BLaER1 (cell line): ENCODE data around the gene NINJ1.
A peak's percentile ranks its signal among the peaks of the same experiment; 100 is the strongest.

Experiments used
- H3K27ac ChIP-seq: shearing (Covaris generic); formaldehyde crosslinking; 2 replicates; pipeline ENCODE4 v1.8.1; 2022
- H3K27me3 ChIP-seq: shearing (Covaris generic); formaldehyde crosslinking; 2 replicates; pipeline ENCODE4 v1.8.1; 2022
- H3K36me3 ChIP-seq: shearing (Covaris generic); formaldehyde crosslinking; 2 replicates; pipeline ENCODE4 v1.8.1; 2022
- H3K4me1 ChIP-seq: shearing (Covaris generic); formaldehyde crosslinking; 2 replicates; pipeline ENCODE4 v1.8.1; 2022
- H3K4me2 ChIP-seq: shearing (Covaris generic); formaldehyde crosslinking; 2 replicates; pipeline ENCODE4 v1.8.1; 2022
- H3K4me3 ChIP-seq: shearing (Covaris generic); formaldehyde crosslinking; 2 replicates; pipeline ENCODE4 v1.8.1; 2022
- H3K9ac ChIP-seq: shearing (Covaris generic); formaldehyde crosslinking; 2 replicates; pipeline ENCODE4 v1.8.1; 2022
- H3K9me3 ChIP-seq: shearing (Covaris generic); formaldehyde crosslinking; 2 replicates; pipeline ENCODE4 v1.8.1; 2022
- H4K20me1 ChIP-seq: shearing (Covaris generic); formaldehyde crosslinking; 2 replicates; pipeline ENCODE4 v1.8.1; 2022
- Cebpa-rat ChIP-seq: shearing (Covaris generic); IDR thresholded peaks from 2 replicates; pipeline ENCODE4 v1.8.1; 2022

NINJ1 gene

DNA sequence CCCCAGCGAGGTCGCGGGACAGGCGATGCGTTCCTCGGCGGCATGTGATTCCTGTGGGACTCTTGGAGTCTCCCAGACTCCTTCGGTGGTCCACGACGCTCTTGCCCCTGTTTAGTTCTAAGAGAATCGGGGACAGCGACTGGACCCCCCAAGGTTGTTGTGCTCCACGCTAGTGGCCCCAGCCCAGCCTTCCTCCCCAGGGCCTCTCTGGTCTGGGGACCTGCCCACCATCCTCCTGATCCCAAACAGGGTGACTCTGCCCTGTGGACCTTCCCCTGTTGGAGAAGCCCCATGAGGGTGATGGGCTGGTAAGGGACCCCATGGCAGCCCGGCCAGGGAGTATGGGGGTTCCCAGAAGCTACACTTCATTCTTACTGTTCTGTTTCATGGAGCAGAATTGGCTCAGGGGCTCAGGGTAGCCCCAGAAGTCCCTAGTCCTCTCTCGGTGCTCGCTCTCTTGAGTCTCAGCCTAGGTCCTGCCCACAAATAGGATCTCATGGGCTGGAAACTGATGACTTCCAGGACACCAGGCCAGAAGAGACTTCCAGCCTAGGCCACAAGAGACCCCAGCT lies 37.2 kb downstream of the NINJ1 start:
- Histone ChIP-seq H3K4me1 (peaks cover 70% of the 10 kb centered on the region), H4K20me1 (peaks cover 34% of the 10 kb centered on the region), H3K9me3 (peaks cover 11% of the 10 kb centered on the region), H3K27me3 (no peaks in the 10 kb centered on the region), H3K36me3 (peaks cover 24% of the 10 kb centered on the region), H3K4me3 (peak overlapping the region; percentile 100), H3K27ac (peak overlapping the region; percentile 87), H3K9ac (peak overlapping the region; percentile 82), H3K4me2 (peak overlapping the region; percentile 100)
- TF ChIP-seq Cebpa-rat: no peak

- peak within 1 kb of the TSS; percentile 83 for H3K9ac ChIP-seq
- TF ChIP-seq Cebpa-rat: no peak
- H3K4me1 ChIP-seq: peaks cover 76% of the 10 kb centered on the region
- peak within 1 kb of the TSS; percentile 92 for H3K27ac ChIP-seq
- peaks cover 4% of the 10 kb centered on the region for H3K9me3 ChIP-seq
- H3K36me3 ChIP-seq: peaks cover 18% of the 10 kb centered on the region
- H3K4me3 ChIP-seq: peak within 1 kb of the TSS; percentile 100
- no peaks in the 10 kb centered on the region for H3K27me3 ChIP-seq
- H3K4me2 ChIP-seq: peak within 1 kb of the TSS; percentile 100
- H4K20me1 ChIP-seq: peaks cover 34% of the 10 kb centered on the region
Observed at GRCh38 chr9:93096131-93096802, 37.8 kb downstream of the NINJ1 start, which contains the start of gene CARD19. Gene CARD19, plus strand, starts transcription at chr9:93096217. Its CDS starts 129 bp downstream, at chr9:93096346.

- peak overlapping the region; percentile 81 for H3K4me2 ChIP-seq
- no peak for TF ChIP-seq Cebpa-rat
- peaks cover 10% of the 10 kb centered on the region; the same call in 1 of the 2 replicates for H3K36me3 ChIP-seq
- H3K4me1 ChIP-seq: peaks cover 84% of the 10 kb centered on the region
- H4K20me1 ChIP-seq: peaks cover 34% of the 10 kb centered on the region
- peak overlapping the region; percentile 100 for H3K4me3 ChIP-seq
- H3K27me3 ChIP-seq: no peaks in the 10 kb centered on the region
- H3K9ac ChIP-seq: peak overlapping the region; percentile 83
- no peaks in the 10 kb centered on the region for H3K9me3 ChIP-seq
- H3K27ac ChIP-seq: peak overlapping the region; percentile 92
Observed at GRCh38 chr9:93095205-93096130, 38.6 kb downstream of the NINJ1 start.

GRCh38 chr9:93094658-93095204 lies 39.3 kb downstream of the NINJ1 start:
- Histone ChIP-seq H3K4me2 (peak overlapping the region; percentile 81), H3K9ac (peak overlapping the region; percentile 83), H3K4me1 (peaks cover 85% of the 10 kb centered on the region), H3K4me3 (peak overlapping the region; percentile 66), H3K36me3 (0 out of 2 replicates have a peak, but pooled peaks cover 3% of the 10 kb centered on the region), H3K27ac (peak overlapping the region; percentile 92), H3K9me3 (no peaks in the 10 kb centered on the region), H3K27me3 (no peaks in the 10 kb centered on the region), H4K20me1 (peaks cover 26% of the 10 kb centered on the region)
- TF ChIP-seq Cebpa-rat: no peak

- Histone ChIP-seq H3K9me3 (no peaks in the 10 kb centered on the region), H3K27ac (peak overlapping the region; percentile 92), H4K20me1 (peaks cover 20% of the 10 kb centered on the region; the same call in 1 of the 2 replicates), H3K4me3 (no peak overlapping the region), H3K4me1 (peaks cover 85% of the 10 kb centered on the region), H3K4me2 (peak overlapping the region; percentile 81), H3K36me3 (no peaks in the 10 kb centered on the region), H3K9ac (peak overlapping the region; percentile 83; the same call in 1 of the 2 replicates), H3K27me3 (no peaks in the 10 kb centered on the region)
- no peak for TF ChIP-seq Cebpa-rat
Observed at GRCh38 chr9:93093877-93094657, 40.0 kb downstream of the NINJ1 start.

- H4K20me1 ChIP-seq: peaks cover 12% of the 10 kb centered on the region; the same call in 1 of the 2 replicates
- peak overlapping the region; percentile 47; the same call in 1 of the 2 replicates for H3K9ac ChIP-seq
- H3K27me3 ChIP-seq: no peaks in the 10 kb centered on the region
- TF ChIP-seq Cebpa-rat: no peak
- H3K9me3 ChIP-seq: no peaks in the 10 kb centered on the region
- no peak overlapping the region for H3K4me3 ChIP-seq
- H3K4me1 ChIP-seq: peaks cover 85% of the 10 kb centered on the region
- H3K27ac ChIP-seq: peak overlapping the region; percentile 92
- H3K36me3 ChIP-seq: no peaks in the 10 kb centered on the region
- H3K4me2 ChIP-seq: peak overlapping the region; percentile 81
Observed at GRCh38 chr9:93093127-93093876, 40.7 kb downstream of the NINJ1 start.

DNA sequence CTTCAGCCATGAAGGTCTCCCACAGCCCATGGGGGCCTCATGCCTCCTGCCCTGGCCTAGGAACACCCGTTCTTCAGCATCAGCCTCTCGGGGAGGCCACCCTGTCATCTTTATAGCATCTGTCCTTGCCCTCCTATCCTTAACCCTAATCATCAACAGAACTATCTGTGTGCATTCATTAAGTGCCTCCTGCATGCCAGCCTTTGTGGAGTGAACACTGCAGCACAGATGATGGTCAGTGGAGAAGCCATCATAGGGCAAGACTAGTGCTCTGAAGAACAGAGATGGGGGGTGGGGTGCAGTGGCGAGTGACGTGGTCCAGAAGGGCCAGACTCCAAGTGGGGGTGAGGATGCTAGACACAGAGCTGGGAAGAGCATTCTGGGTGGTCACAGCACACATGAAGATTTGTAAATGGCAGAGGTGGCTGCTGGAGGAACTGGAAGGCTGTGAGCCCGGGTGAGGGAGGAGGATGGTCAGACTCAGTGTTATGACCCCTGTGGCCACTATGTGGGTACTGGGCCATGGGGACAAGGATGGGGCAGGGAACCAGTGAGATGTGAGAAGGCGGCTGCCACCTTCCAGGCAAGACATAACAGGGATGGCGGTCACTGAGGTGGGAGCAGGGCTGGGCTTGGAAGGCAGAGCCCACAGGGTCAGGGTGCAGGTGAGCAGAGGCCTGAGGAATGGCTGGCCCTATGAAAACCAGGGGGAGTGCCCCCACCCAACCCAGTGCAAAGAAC lies 41.6 kb downstream of the NINJ1 start:
- no peak for TF ChIP-seq Cebpa-rat
- peaks cover 85% of the 10 kb centered on the region for H3K4me1 ChIP-seq
- H4K20me1 ChIP-seq: peaks cover 3% of the 10 kb centered on the region; the same call in 1 of the 2 replicates
- no peaks in the 10 kb centered on the region for H3K9me3 ChIP-seq
- H3K36me3 ChIP-seq: peaks cover 8% of the 10 kb centered on the region; the same call in 1 of the 2 replicates
- H3K4me3 ChIP-seq: no peak overlapping the region
- no peaks in the 10 kb centered on the region for H3K27me3 ChIP-seq
- peak overlapping the region; percentile 92 for H3K27ac ChIP-seq
- H3K9ac ChIP-seq: peak overlapping the region; percentile 22; the same call in 1 of the 2 replicates
- H3K4me2 ChIP-seq: peak overlapping the region; percentile 81
